ENCODE results near the gene SLC16A7. TPM values are rescaled to one million over a fixed set of nuclear protein-coding genes. Genes with fewer than 3 reads are reported as not detected.
A peak's percentile ranks its signal among the peaks of the same experiment; 100 is the strongest.

Gene SLC16A7
- total and polyA plus RNA-seq, 5 donors from 2014 or later = 20.8 to 38.5 (median 24.1) TPM

GRCh38 chr12:59723520-59723919 lies 127.7 kb downstream of the SLC16A7 start:
- no peak for DNase-seq
- Mint-ChIP-seq H3K27me3 (no peaks in the 10 kb centered on the region), H3K4me1 (peaks cover 0 to 33% (median 15%) of the 10 kb centered on the region in 4 donors), H3K36me3 (peaks cover 6% of the 10 kb centered on the region), H3K27ac (no peak overlapping the region), H3K9me3 (peaks cover 0 to 12% (median 0%) of the 10 kb centered on the region in 7 donors), H3K4me3 (no peak overlapping the region)
- H3K36me3 ChIP-seq (ENCODE audit: control insufficient read depth, insufficient read depth, low read length) = no peaks in the 10 kb centered on the region
- H3K27ac ChIP-seq (ENCODE audit: insufficient read depth, low read length, poor library complexity, severe bottlenecking) = no peak overlapping the region
- H3K4me3 ChIP-seq (ENCODE audit: low read depth, low read length) = no peak overlapping the region
- ATAC-seq (ENCODE audit: low read depth in 2 of 2) = no peak
- H3K9me3 ChIP-seq (ENCODE audit: control insufficient read depth in 2 of 2, low read length in 2 of 2) = no peaks in the 10 kb centered on the region
- H3K27me3 ChIP-seq (ENCODE audit: control insufficient read depth, insufficient read depth, low read length) = no peaks in the 10 kb centered on the region
- no peaks in the 10 kb centered on the region for H3K4me1 ChIP-seq (ENCODE audit: control insufficient read depth, insufficient read depth, low read length, poor library complexity, severe bottlenecking)

GRCh38 chr12:59724011-59724695 lies 128.3 kb downstream of the SLC16A7 start:
- Histone ChIP-seq H3K27ac (ENCODE audit: insufficient read depth, low read length, poor library complexity, severe bottlenecking) (no peak overlapping the region), H3K36me3 (ENCODE audit: control insufficient read depth, insufficient read depth, low read length) (no peaks in the 10 kb centered on the region), H3K27me3 (ENCODE audit: control insufficient read depth, insufficient read depth, low read length) (no peaks in the 10 kb centered on the region), H3K4me1 (ENCODE audit: control insufficient read depth, insufficient read depth, low read length, poor library complexity, severe bottlenecking) (no peaks in the 10 kb centered on the region), H3K4me3 (ENCODE audit: low read depth, low read length) (no peak overlapping the region), H3K9me3 (ENCODE audit: control insufficient read depth in 2 of 2, low read length in 2 of 2) (no peaks in the 10 kb centered on the region)
- ATAC-seq (ENCODE audit: low read depth in 2 of 2) = no peak
- peaks cover 0 to 28% (median 11%) of the 10 kb centered on the region in 4 donors for H3K4me1 Mint-ChIP-seq
- H3K27me3 Mint-ChIP-seq = no peaks in the 10 kb centered on the region
- no peak overlapping the region for H3K27ac Mint-ChIP-seq
- H3K36me3 Mint-ChIP-seq = peaks cover 4% of the 10 kb centered on the region
- peaks cover 0 to 12% (median 0%) of the 10 kb centered on the region in 7 donors for H3K9me3 Mint-ChIP-seq
- no peak for DNase-seq
- H3K4me3 Mint-ChIP-seq = no peak overlapping the region

DNA sequence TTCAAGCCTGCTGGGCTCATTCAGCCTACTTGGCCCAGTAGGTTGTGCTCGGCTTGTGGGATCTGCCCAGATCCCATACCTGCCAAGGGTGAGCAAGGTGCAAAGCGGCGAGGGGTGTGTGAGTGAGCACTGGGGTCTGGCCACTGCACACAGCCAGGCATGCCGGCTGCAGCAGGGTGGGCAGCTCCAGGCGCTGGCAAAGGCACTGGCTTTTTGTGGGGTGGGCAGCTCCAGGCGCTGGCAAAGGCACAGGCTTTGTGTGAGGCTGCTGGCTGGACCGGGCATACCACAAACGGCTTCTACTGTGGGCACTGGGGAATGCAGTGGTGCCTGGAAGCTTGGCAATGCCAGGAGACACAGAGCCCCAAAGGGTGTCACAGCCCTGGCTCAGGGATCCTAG lies 137.4 kb downstream of the SLC16A7 start:
- no peak for DNase-seq
- Histone ChIP-seq H3K36me3 (ENCODE audit: control insufficient read depth, insufficient read depth, low read length) (peaks cover 2% of the 10 kb centered on the region), H3K27ac (ENCODE audit: insufficient read depth, low read length, poor library complexity, severe bottlenecking) (no peak overlapping the region), H3K4me3 (ENCODE audit: low read depth, low read length) (no peak overlapping the region), H3K9me3 (ENCODE audit: control insufficient read depth in 2 of 2, low read length in 2 of 2) (no peaks in the 10 kb centered on the region), H3K4me1 (ENCODE audit: control insufficient read depth, insufficient read depth, low read length, poor library complexity, severe bottlenecking) (no peaks in the 10 kb centered on the region), H3K27me3 (ENCODE audit: control insufficient read depth, insufficient read depth, low read length) (no peaks in the 10 kb centered on the region)
- ATAC-seq (ENCODE audit: low read depth in 2 of 2) = no peak
- Mint-ChIP-seq H3K4me1 (peaks cover 0 to 27% (median 13%) of the 10 kb centered on the region in 4 donors), H3K27me3 (no peaks in the 10 kb centered on the region), H3K4me3 (peak overlapping the region in 1 of 4 donors; percentile 39), H3K27ac (no peak overlapping the region), H3K9me3 (peaks cover 0 to 1% (median 0%) of the 10 kb centered on the region in 7 donors), H3K36me3 (peaks cover 20% of the 10 kb centered on the region)

DNA sequence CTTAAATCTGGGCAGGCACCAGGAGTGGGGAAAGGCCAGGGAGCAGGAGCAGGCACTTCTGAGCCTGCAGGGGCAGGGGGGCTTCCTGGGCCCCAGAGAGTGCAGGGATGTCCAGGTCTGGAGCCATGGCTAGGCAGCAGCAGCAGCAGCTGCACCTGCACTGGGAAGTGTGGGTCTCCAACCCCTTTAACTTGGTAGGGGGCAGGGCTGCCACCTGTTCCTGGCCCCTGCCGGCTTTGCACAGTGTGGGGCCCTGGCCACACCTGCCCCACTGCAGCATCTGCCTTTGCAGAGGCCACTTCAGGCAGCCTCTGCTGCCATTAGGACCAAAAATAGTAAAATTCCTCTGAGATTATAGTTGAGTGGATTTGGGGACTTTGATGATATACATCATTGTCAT lies 138.5 kb downstream of the SLC16A7 start:
- Mint-ChIP-seq H3K36me3 (peaks cover 18% of the 10 kb centered on the region), H3K4me1 (peaks cover 0 to 24% (median 10%) of the 10 kb centered on the region in 4 donors), H3K4me3 (no peak overlapping the region), H3K9me3 (no peaks in the 10 kb centered on the region), H3K27me3 (no peaks in the 10 kb centered on the region), H3K27ac (no peak overlapping the region)
- no peak overlapping the region for H3K4me3 ChIP-seq (ENCODE audit: low read depth, low read length)
- peaks cover 2% of the 10 kb centered on the region for H3K36me3 ChIP-seq (ENCODE audit: control insufficient read depth, insufficient read depth, low read length)
- H3K27ac ChIP-seq (ENCODE audit: insufficient read depth, low read length, poor library complexity, severe bottlenecking) = no peak overlapping the region
- no peaks in the 10 kb centered on the region for H3K27me3 ChIP-seq (ENCODE audit: control insufficient read depth, insufficient read depth, low read length)
- H3K4me1 ChIP-seq (ENCODE audit: control insufficient read depth, insufficient read depth, low read length, poor library complexity, severe bottlenecking) = no peaks in the 10 kb centered on the region
- H3K9me3 ChIP-seq (ENCODE audit: control insufficient read depth in 2 of 2, low read length in 2 of 2) = no peaks in the 10 kb centered on the region
- ATAC-seq (ENCODE audit: low read depth in 2 of 2) = no peak
- DNase-seq = no peak

DNA sequence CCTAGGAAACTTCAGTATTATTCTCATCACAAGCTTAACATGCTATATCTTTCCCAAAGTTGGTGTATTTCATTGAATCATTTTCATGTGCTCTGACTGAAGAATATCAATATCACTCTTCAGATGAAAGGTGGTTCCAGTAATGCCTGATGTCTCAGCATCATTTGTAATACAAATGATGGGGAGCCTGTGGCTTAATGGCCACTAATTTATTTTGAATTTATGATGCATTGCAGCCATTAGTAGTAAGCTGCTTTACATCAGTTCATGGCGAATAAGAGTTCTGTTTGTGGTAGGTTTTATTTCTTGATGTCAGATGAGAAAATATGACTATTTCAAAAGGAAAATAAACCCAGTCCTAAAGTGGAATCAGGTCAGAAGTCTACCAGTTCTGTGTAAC lies 139.4 kb downstream of the SLC16A7 start:
- no peak for ATAC-seq (ENCODE audit: low read depth in 2 of 2)
- no peak overlapping the region for H3K4me3 Mint-ChIP-seq
- no peaks in the 10 kb centered on the region for H3K27me3 Mint-ChIP-seq
- H3K4me3 ChIP-seq (ENCODE audit: low read depth, low read length) = no peak overlapping the region
- H3K9me3 Mint-ChIP-seq = no peaks in the 10 kb centered on the region
- H3K36me3 ChIP-seq (ENCODE audit: control insufficient read depth, insufficient read depth, low read length) = peaks cover 2% of the 10 kb centered on the region
- no peak overlapping the region for H3K27ac Mint-ChIP-seq
- peaks cover 0 to 21% (median 10%) of the 10 kb centered on the region in 4 donors for H3K4me1 Mint-ChIP-seq
- H3K9me3 ChIP-seq (ENCODE audit: control insufficient read depth in 2 of 2, low read length in 2 of 2) = no peaks in the 10 kb centered on the region
- no peak overlapping the region for H3K27ac ChIP-seq (ENCODE audit: insufficient read depth, low read length, poor library complexity, severe bottlenecking)
- H3K4me1 ChIP-seq (ENCODE audit: control insufficient read depth, insufficient read depth, low read length, poor library complexity, severe bottlenecking) = no peaks in the 10 kb centered on the region
- no peaks in the 10 kb centered on the region for H3K27me3 ChIP-seq (ENCODE audit: control insufficient read depth, insufficient read depth, low read length)
- H3K36me3 Mint-ChIP-seq = peaks cover 17% of the 10 kb centered on the region
- no peak for DNase-seq

- Mint-ChIP-seq H3K27ac (peak overlapping the region in 2 of 3 donors; percentile 15 to 31), H3K36me3 (peaks cover 19% of the 10 kb centered on the region)
- no peaks in the 10 kb centered on the region for H3K9me3 ChIP-seq (ENCODE audit: control insufficient read depth in 2 of 2, low read length in 2 of 2)
Observed at GRCh38 chr12:59736359-59736758, 140.5 kb downstream of the SLC16A7 start.

GRCh38 chr12:59736786-59737185 lies 141.0 kb downstream of the SLC16A7 start:
- no peak for ATAC-seq (ENCODE audit: low read depth in 2 of 2)
- Histone ChIP-seq H3K27ac (ENCODE audit: insufficient read depth, low read length, poor library complexity, severe bottlenecking) (no peak overlapping the region), H3K4me1 (ENCODE audit: control insufficient read depth, insufficient read depth, low read length, poor library complexity, severe bottlenecking) (no peaks in the 10 kb centered on the region), H3K4me3 (ENCODE audit: low read depth, low read length) (no peak overlapping the region), H3K9me3 (ENCODE audit: control insufficient read depth in 2 of 2, low read length in 2 of 2) (no peaks in the 10 kb centered on the region), H3K36me3 (ENCODE audit: control insufficient read depth, insufficient read depth, low read length) (peaks cover 2% of the 10 kb centered on the region), H3K27me3 (ENCODE audit: control insufficient read depth, insufficient read depth, low read length) (no peaks in the 10 kb centered on the region)
- Mint-ChIP-seq H3K9me3 (no peaks in the 10 kb centered on the region), H3K4me1 (peaks cover 0 to 21% (median 10%) of the 10 kb centered on the region in 4 donors), H3K27me3 (no peaks in the 10 kb centered on the region), H3K4me3 (no peak overlapping the region), H3K27ac (peak overlapping the region; percentile 15 to 51 (median 31)), H3K36me3 (peaks cover 24% of the 10 kb centered on the region)
- DNase-seq = no peak

More at GRCh38 chr12:59736359-59736758, 140.5 kb downstream of the SLC16A7 start:
- H3K4me1 Mint-ChIP-seq = peaks cover 0 to 20% (median 10%) of the 10 kb centered on the region in 4 donors
- H3K27ac ChIP-seq (ENCODE audit: insufficient read depth, low read length, poor library complexity, severe bottlenecking) = no peak overlapping the region
- H3K36me3 ChIP-seq (ENCODE audit: control insufficient read depth, insufficient read depth, low read length) = peaks cover 2% of the 10 kb centered on the region
- H3K4me3 ChIP-seq (ENCODE audit: low read depth, low read length) = no peak overlapping the region
- DNase-seq = no peak
- no peaks in the 10 kb centered on the region for H3K9me3 Mint-ChIP-seq
- no peaks in the 10 kb centered on the region for H3K27me3 Mint-ChIP-seq
- H3K4me3 Mint-ChIP-seq = no peak overlapping the region
- no peaks in the 10 kb centered on the region for H3K27me3 ChIP-seq (ENCODE audit: control insufficient read depth, insufficient read depth, low read length)
- no peak for ATAC-seq (ENCODE audit: low read depth in 2 of 2)
- H3K4me1 ChIP-seq (ENCODE audit: control insufficient read depth, insufficient read depth, low read length, poor library complexity, severe bottlenecking) = no peaks in the 10 kb centered on the region

All from CD4-positive, CD25-positive, alpha-beta regulatory T cell (primary cell).